ENCODE results near the gene PRKAR1B. TPM values are rescaled to one million over a fixed set of nuclear protein-coding genes. Genes with fewer than 3 reads are reported as not detected.

Gene PRKAR1B
- total RNA-seq, 1 donor from 2014 or later = 21.7 TPM

GRCh38 chr7:725223-726005, 1.7 kb downstream of the PRKAR1B start:
- DNase-seq (ENCODE audit: low spot score) = no peak
- H3K27ac Mint-ChIP-seq (ENCODE audit: unreplicated experiment) = peak overlapping the region; percentile 61
- peaks cover 20% of the 10 kb centered on the region for H3K27me3 Mint-ChIP-seq (ENCODE audit: unreplicated experiment)
- H3K36me3 Mint-ChIP-seq (ENCODE audit: low read depth, unreplicated experiment) = peaks cover 42% of the 10 kb centered on the region
- no peak for TF ChIP-seq CTCF (IDR thresholded peaks at IDR 0.05; ENCODE audit: unreplicated experiment)
- H3K9me3 Mint-ChIP-seq (ENCODE audit: unreplicated experiment) = no peaks in the 10 kb centered on the region
- H3K4me3 Mint-ChIP-seq (ENCODE audit: unreplicated experiment) = peak overlapping the region; percentile 82
- H3K4me1 Mint-ChIP-seq (ENCODE audit: unreplicated experiment) = peaks cover 12% of the 10 kb centered on the region

- Mint-ChIP-seq H3K4me1 (ENCODE audit: unreplicated experiment) (peaks cover 9% of the 10 kb centered on the region), H3K27ac (ENCODE audit: unreplicated experiment) (no peak overlapping the region), H3K4me3 (ENCODE audit: unreplicated experiment) (peak overlapping the region; percentile 66), H3K36me3 (ENCODE audit: low read depth, unreplicated experiment) (peaks cover 33% of the 10 kb centered on the region), H3K9me3 (ENCODE audit: unreplicated experiment) (no peaks in the 10 kb centered on the region), H3K27me3 (ENCODE audit: unreplicated experiment) (peaks cover 15% of the 10 kb centered on the region)
- no peak for TF ChIP-seq CTCF (IDR thresholded peaks at IDR 0.05; ENCODE audit: unreplicated experiment)
- no peak for DNase-seq (ENCODE audit: low spot score)
Measured at GRCh38 chr7:724298-724697, 2.8 kb downstream of the PRKAR1B start.

GRCh38 chr7:723541-723940, 3.5 kb downstream of the PRKAR1B start:
- no peak for DNase-seq (ENCODE audit: low spot score)
- H3K4me1 Mint-ChIP-seq (ENCODE audit: unreplicated experiment) = peaks cover 8% of the 10 kb centered on the region
- H3K27me3 Mint-ChIP-seq (ENCODE audit: unreplicated experiment) = peaks cover 15% of the 10 kb centered on the region
- no peak overlapping the region for H3K4me3 Mint-ChIP-seq (ENCODE audit: unreplicated experiment)
- no peaks in the 10 kb centered on the region for H3K9me3 Mint-ChIP-seq (ENCODE audit: unreplicated experiment)
- peaks cover 33% of the 10 kb centered on the region for H3K36me3 Mint-ChIP-seq (ENCODE audit: low read depth, unreplicated experiment)
- no peak overlapping the region for H3K27ac Mint-ChIP-seq (ENCODE audit: unreplicated experiment)
- TF ChIP-seq CTCF (IDR thresholded peaks at IDR 0.05; ENCODE audit: unreplicated experiment) = no peak

GRCh38 chr7:721619-722248, 5.3 kb downstream of the PRKAR1B start:
- H3K27me3 Mint-ChIP-seq (ENCODE audit: unreplicated experiment) = peaks cover 9% of the 10 kb centered on the region
- H3K4me1 Mint-ChIP-seq (ENCODE audit: unreplicated experiment) = no peaks in the 10 kb centered on the region
- H3K27ac Mint-ChIP-seq (ENCODE audit: unreplicated experiment) = no peak overlapping the region
- H3K36me3 Mint-ChIP-seq (ENCODE audit: low read depth, unreplicated experiment) = peaks cover 33% of the 10 kb centered on the region
- no peaks in the 10 kb centered on the region for H3K9me3 Mint-ChIP-seq (ENCODE audit: unreplicated experiment)
- H3K4me3 Mint-ChIP-seq (ENCODE audit: unreplicated experiment) = peak overlapping the region; percentile 8
- no peak for DNase-seq (ENCODE audit: low spot score)
- no peak for TF ChIP-seq CTCF (IDR thresholded peaks at IDR 0.05; ENCODE audit: unreplicated experiment)

GRCh38 chr7:716636-717035, 10.4 kb downstream of the PRKAR1B start:
- Mint-ChIP-seq H3K27ac (ENCODE audit: unreplicated experiment) (no peak overlapping the region), H3K36me3 (ENCODE audit: low read depth, unreplicated experiment) (peaks cover 10% of the 10 kb centered on the region), H3K4me3 (ENCODE audit: unreplicated experiment) (no peak overlapping the region), H3K9me3 (ENCODE audit: unreplicated experiment) (no peaks in the 10 kb centered on the region), H3K4me1 (ENCODE audit: unreplicated experiment) (peaks cover 5% of the 10 kb centered on the region), H3K27me3 (ENCODE audit: unreplicated experiment) (peaks cover 4% of the 10 kb centered on the region)
- TF ChIP-seq CTCF (IDR thresholded peaks at IDR 0.05; ENCODE audit: unreplicated experiment) = no peak
- DNase-seq (ENCODE audit: low spot score) = no peak

Measured in endothelial cell (in vitro differentiated cells).